CD14-positive monocyte (primary cell): ENCODE results near the gene PDZK1IP1. TPM values are rescaled to one million over a fixed set of nuclear protein-coding genes. Genes with fewer than 3 reads are reported as not detected.
A peak's percentile ranks its signal among the peaks of the same experiment; 100 is the strongest.

ENCODE experiments used
- DNase-seq, 3 donors: peaks; one replicate each; pipeline ENCODE4 v3.0.0-alpha.2; 2011 to 2022
- H2AFZ ChIP-seq: 2 replicates; pipeline ENCODE4 v1.6.0; 2012; ENCODE audit warnings: mild to moderate bottlenecking, low read depth, low read length, inconsistent platforms; ENCODE audit not compliant: insufficient read depth, poor library complexity, severe bottlenecking
- H3K27ac ChIP-seq, 2 donors: 1 replicate in 1 of 2; 2 replicates in 1 of 2; pipeline ENCODE4 v1.5.1; 2012 to 2013; ENCODE audit warnings: low read length in 2 of 2, control low read depth in 1 of 2, inconsistent platforms in 1 of 2, low read depth in 1 of 2, mild to moderate bottlenecking in 1 of 2
- H3K27me3 ChIP-seq, 2 donors: one replicate each; pipeline versions ENCODE4 v1.6.0 to v1.6.1; 2011 to 2013; ENCODE audit warnings: low read length in 2 of 2; ENCODE audit not compliant: control insufficient read depth in 2 of 2, insufficient read depth in 2 of 2
- H3K36me3 ChIP-seq, 2 donors: replicated peaks in 1 of 2; 1 replicate in 1 of 2; 2 replicates in 1 of 2; pipeline versions ENCODE4 v1.5.1 to v1.6.1; 2012 to 2013; ENCODE audit warnings: low read length in 2 of 2, control low read depth in 1 of 2, inconsistent platforms in 1 of 2, mild to moderate bottlenecking in 1 of 2; ENCODE audit not compliant: insufficient read depth in 2 of 2, control insufficient read depth in 1 of 2
- H3K4me1 ChIP-seq, 2 donors: 1 replicate in 1 of 2; 2 replicates in 1 of 2; pipeline versions ENCODE4 v1.5.1 to v1.6.1; 2012 to 2013; ENCODE audit warnings: low read length in 2 of 2, control low read depth in 1 of 2, inconsistent platforms in 1 of 2, mild to moderate bottlenecking in 1 of 2, moderate library complexity in 1 of 2; ENCODE audit not compliant: insufficient read depth in 2 of 2, control insufficient read depth in 1 of 2
- H3K4me2 ChIP-seq: replicated peaks from 2 replicates; pipeline ENCODE3; 2012; ENCODE audit warnings: low read length, moderate library complexity, mild to moderate bottlenecking; ENCODE audit not compliant: poor library complexity, severe bottlenecking; ENCODE audit errors: extremely low read depth
- H3K4me3 ChIP-seq, 3 experiments: fragments of 200-600 bp in 1 of 3; sonication (generic) in 1 of 3; replicated peaks in 1 of 3; 1 replicate in 2 of 3; 2 replicates in 1 of 3; pipeline ENCODE4 v1.5.1; 2011 to 2013; ENCODE audit warnings: low read length in 3 of 3, mild to moderate bottlenecking in 3 of 3, control low read depth in 2 of 3, low read depth in 2 of 3, inconsistent platforms in 1 of 3, moderate library complexity in 1 of 3
- H3K79me2 ChIP-seq: 2 replicates; pipeline ENCODE4 v1.6.0; 2012; ENCODE audit warnings: mild to moderate bottlenecking, control low read depth, inconsistent platforms, low read length, moderate library complexity; ENCODE audit not compliant: insufficient read depth
- H3K9ac ChIP-seq: 2 replicates; pipeline ENCODE4 v1.6.0; 2017; ENCODE audit warnings: low read length, mild to moderate bottlenecking; ENCODE audit not compliant: insufficient read depth, poor library complexity, severe bottlenecking
- H3K9me3 ChIP-seq, 2 donors: replicated peaks in 1 of 2; 1 replicate in 1 of 2; 2 replicates in 1 of 2; pipeline versions ENCODE4 v1.5.1 to v1.6.1; 2012 to 2013; ENCODE audit warnings: low read length in 2 of 2, control low read depth in 1 of 2; ENCODE audit not compliant: control insufficient read depth in 1 of 2, insufficient read depth in 1 of 2
- H4K20me1 ChIP-seq: 2 replicates; pipeline ENCODE4 v1.6.0; 2012; ENCODE audit warnings: mild to moderate bottlenecking, low read length, control low read depth, moderate library complexity; ENCODE audit not compliant: insufficient read depth
- H3K27ac Mint-ChIP-seq, 7 donors: one replicate each; pipeline ENCODE4 v1.8.0; 2020; ENCODE audit warnings: mild to moderate bottlenecking in 7 of 7, mixed read lengths in 7 of 7, moderate library complexity in 6 of 7, inconsistent platforms in 2 of 7
- H3K27me3 Mint-ChIP-seq, 3 donors: one replicate each; pipeline ENCODE4 v1.8.0; 2021 to 2022; ENCODE audit warnings: low read depth in 3 of 3, mild to moderate bottlenecking in 3 of 3, mixed read lengths in 3 of 3, moderate library complexity in 3 of 3, inconsistent platforms in 1 of 3
- H3K36me3 Mint-ChIP-seq, 2 donors: one replicate each; pipeline ENCODE4 v1.8.0; 2020; ENCODE audit warnings: mixed read lengths in 2 of 2, inconsistent platforms in 1 of 2, mild to moderate bottlenecking in 1 of 2
- H3K4me1 Mint-ChIP-seq: one replicate; pipeline ENCODE4 v1.8.0; 2020; ENCODE audit warnings: mild to moderate bottlenecking, mixed read lengths
- H3K4me3 Mint-ChIP-seq, 2 donors: one replicate each; pipeline ENCODE4 v1.8.0; 2020; ENCODE audit warnings: mild to moderate bottlenecking in 2 of 2, mixed read lengths in 2 of 2, moderate library complexity in 1 of 2
- H3K9me3 Mint-ChIP-seq, 7 donors: one replicate each; pipeline ENCODE4 v1.8.0; 2020 to 2022; ENCODE audit warnings: mixed read lengths in 7 of 7, mild to moderate bottlenecking in 6 of 7, moderate library complexity in 6 of 7, inconsistent platforms in 2 of 7
- WGBS: methylation state at CpG from one replicate; pipeline ENCODE4 v1.1.5; 2013; ENCODE audit warnings: missing lambda C conversion rate; ENCODE audit not compliant: insufficient coverage; 5-methylcytosine and 5-hydroxymethylcytosine counted together
- intact Hi-C, 2 donors: fragments of 100-400 bp; cut with micrococcal nuclease; formaldehyde crosslinking; loops; one replicate each; pipeline versions ENCODE4 v1.15.0 to v1.15.1; 2023
- polyA plus RNA-seq, 3 donors: library from polyadenylated mRNA; depleted of rRNA in 1 of 3; unstranded in 2 of 3; stranded (reverse) in 1 of 3; fragments of 300-500 nt in 2 of 3; fragments of >200 nt in 1 of 3; fragmentation: Illumina TruSeq in 2 of 3; gene quantifications; 1 replicate in 2 of 3; 2 replicates in 1 of 3; pipeline ENCODE4 v1.2.3, GENCODE V29; 2012 to 2021
- TF ChIP-seq, protein P1 (sequence below): fragments of 200-600 bp; IDR thresholded peaks from one replicate; pipeline ENCODE4 v1.8.0; 2022; ENCODE audit warnings: antibody characterized with exemption, mild to moderate bottlenecking

PDZK1IP1 gene
- polyA plus RNA-seq, 3 donors: 1.4 TPM; not detected in 2

DNA sequence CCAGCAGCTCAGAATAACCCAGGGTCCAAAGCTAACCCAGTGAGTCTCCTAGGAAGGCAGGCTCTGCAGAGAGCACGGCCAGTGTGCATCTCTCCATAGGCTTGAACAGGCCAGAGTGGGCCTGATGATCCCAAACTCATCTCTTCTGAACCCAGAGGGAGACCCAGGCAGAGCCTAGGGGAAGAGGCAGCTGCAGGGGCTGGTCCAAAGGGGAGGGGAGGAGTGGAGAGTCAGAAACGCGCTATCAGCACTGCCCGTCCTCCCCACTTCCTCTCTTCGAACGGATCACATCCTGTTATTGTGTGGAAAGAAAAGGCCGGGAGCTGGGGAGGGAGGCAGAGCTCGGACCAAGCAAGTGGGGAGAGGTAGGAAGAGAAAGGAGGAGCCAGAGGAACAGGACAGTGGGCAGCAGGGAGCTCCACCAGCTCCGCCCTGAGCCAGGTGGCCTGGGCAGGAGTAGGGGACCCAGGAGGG lies 22.0 kb upstream of the PDZK1IP1 start:
- Histone ChIP-seq H3K9ac (no peak overlapping the region), H3K27ac (no peak overlapping the region), H3K9me3 (no peaks in the 10 kb centered on the region), H2AFZ (peak overlapping the region; percentile 52), H4K20me1 (no peaks in the 10 kb centered on the region), H3K4me2 (peak overlapping the region; percentile 22), H3K4me1 (peaks cover 12 to 15% of the 10 kb centered on the region in 2 donors), H3K4me3 (no peak overlapping the region), H3K36me3 (no peaks in the 10 kb centered on the region), H3K79me2 (no peaks in the 10 kb centered on the region), H3K27me3 (no peaks in the 10 kb centered on the region)
- H3K9me3 Mint-ChIP-seq: no peaks in the 10 kb centered on the region
- TF ChIP-seq, protein P1, sequence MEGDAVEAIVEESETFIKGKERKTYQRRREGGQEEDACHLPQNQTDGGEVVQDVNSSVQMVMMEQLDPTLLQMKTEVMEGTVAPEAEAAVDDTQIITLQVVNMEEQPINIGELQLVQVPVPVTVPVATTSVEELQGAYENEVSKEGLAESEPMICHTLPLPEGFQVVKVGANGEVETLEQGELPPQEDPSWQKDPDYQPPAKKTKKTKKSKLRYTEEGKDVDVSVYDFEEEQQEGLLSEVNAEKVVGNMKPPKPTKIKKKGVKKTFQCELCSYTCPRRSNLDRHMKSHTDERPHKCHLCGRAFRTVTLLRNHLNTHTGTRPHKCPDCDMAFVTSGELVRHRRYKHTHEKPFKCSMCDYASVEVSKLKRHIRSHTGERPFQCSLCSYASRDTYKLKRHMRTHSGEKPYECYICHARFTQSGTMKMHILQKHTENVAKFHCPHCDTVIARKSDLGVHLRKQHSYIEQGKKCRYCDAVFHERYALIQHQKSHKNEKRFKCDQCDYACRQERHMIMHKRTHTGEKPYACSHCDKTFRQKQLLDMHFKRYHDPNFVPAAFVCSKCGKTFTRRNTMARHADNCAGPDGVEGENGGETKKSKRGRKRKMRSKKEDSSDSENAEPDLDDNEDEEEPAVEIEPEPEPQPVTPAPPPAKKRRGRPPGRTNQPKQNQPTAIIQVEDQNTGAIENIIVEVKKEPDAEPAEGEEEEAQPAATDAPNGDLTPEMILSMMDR: no peak
- WGBS: 0% methylated on average over 4 of the region's 9 CpGs
- peak in 2 of 3 donors; percentile 18 to 25 for DNase-seq
- H3K27me3 Mint-ChIP-seq: peaks cover 0 to 2% (median 1%) of the 10 kb centered on the region in 3 donors
- no peak overlapping the region for H3K27ac Mint-ChIP-seq
- peak overlapping the region in 1 of 2 donors; percentile 72 for H3K4me3 Mint-ChIP-seq
- intact Hi-C loops: no loop called here
- H3K4me1 Mint-ChIP-seq: no peaks in the 10 kb centered on the region
- H3K36me3 Mint-ChIP-seq: no peaks in the 10 kb centered on the region

DNA sequence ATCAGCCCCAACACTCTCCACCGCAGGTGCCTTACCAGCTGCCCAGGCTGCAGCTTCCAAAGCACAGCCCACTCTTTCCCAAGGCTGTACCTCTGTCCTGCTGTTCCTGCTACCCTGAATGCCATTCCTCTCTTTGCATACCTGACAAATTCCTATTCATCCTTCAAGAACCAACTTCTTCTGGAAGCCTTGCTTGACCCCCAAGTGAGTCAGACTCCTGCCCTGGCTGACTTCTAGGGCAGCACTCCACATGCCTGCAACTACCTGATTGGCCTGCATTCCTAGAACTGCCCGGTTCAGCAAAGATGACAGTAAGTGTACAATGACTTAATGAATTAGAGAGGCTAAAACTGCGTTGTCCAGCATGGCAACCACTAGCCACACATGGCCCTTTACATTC lies 20.8 kb upstream of the PDZK1IP1 start:
- Mint-ChIP-seq H3K36me3 (no peaks in the 10 kb centered on the region), H3K27ac (no peak overlapping the region), H3K27me3 (peaks cover 2 to 5% (median 4%) of the 10 kb centered on the region in 3 donors), H3K4me3 (no peak overlapping the region), H3K4me1 (no peaks in the 10 kb centered on the region), H3K9me3 (no peaks in the 10 kb centered on the region)
- no peak overlapping the region for H3K4me2 ChIP-seq
- no peak overlapping the region for H3K4me3 ChIP-seq
- no peak overlapping the region for H2AFZ ChIP-seq
- H3K36me3 ChIP-seq: no peaks in the 10 kb centered on the region
- H3K4me1 ChIP-seq: peaks cover 12 to 15% of the 10 kb centered on the region in 2 donors
- DNase-seq: no peak
- 92% methylated on average over 1 of the region's 3 CpGs for whole genome bisulfite sequencing
- no peaks in the 10 kb centered on the region for H3K27me3 ChIP-seq
- no peaks in the 10 kb centered on the region for H3K9me3 ChIP-seq
- TF ChIP-seq, protein P1: no peak
- no peak overlapping the region for H3K9ac ChIP-seq
- no peaks in the 10 kb centered on the region for H3K79me2 ChIP-seq
- no peak overlapping the region for H3K27ac ChIP-seq
- intact Hi-C loops: no loop called here
- H4K20me1 ChIP-seq: no peaks in the 10 kb centered on the region
